ENCODE measurements around the gene SNX22. TPM values are rescaled to one million over a fixed set of nuclear protein-coding genes. Genes with fewer than 3 reads are reported as not detected.

SNX22 gene
- polyA plus RNA-seq, result 0.03 to 0.04 TPM in 2 of 3 replicates, not detected in the other
- not detected for polyA plus RNA-seq (2011; ENCODE audit: low read depth)
- polyA plus RNA-seq (2011; cell fraction: cytosol; rRNA removed), result 0.01 TPM in 1 of 2 replicates, not detected in the other
- 0.09 and 0.24 TPM in 2 replicates for polyA plus RNA-seq (2011; cell fraction: nucleus; rRNA removed)
- 0.74 and 0.86 TPM in 2 replicates for polyA plus RNA-seq (2012; ENCODE audit: low replicate concordance)
- polyA minus RNA-seq, result 0.16 to 0.40 TPM (median 0.16 TPM) in 3 replicates
- polyA minus RNA-seq (2011; cell fraction: cytosol; rRNA and poly(A)+ RNA removed), result not detected
- 0.32 and 0.54 TPM in 2 replicates for polyA minus RNA-seq (2011; cell fraction: nucleus; rRNA and poly(A)+ RNA removed)

- no peak within 1 kb of the TSS for H3K27ac ChIP-seq (ENCODE audit: control insufficient read depth, insufficient read depth, low read length)
- H2AFZ ChIP-seq (ENCODE audit: control insufficient read depth, low read length), result peak within 1 kb of the TSS; percentile 62
- H3K4me2 ChIP-seq (ENCODE audit: control insufficient read depth, extremely low read depth, insufficient read depth, low read depth, low read length), result peak within 1 kb of the TSS; percentile 73
- DNase-seq (ENCODE audit: low read depth, low spot score), result no peak
- peaks cover 2% of the 10 kb centered on the region for H4K20me1 ChIP-seq (ENCODE audit: control insufficient read depth, extremely low read depth, insufficient read depth, low read length)
- peak within 1 kb of the TSS; percentile 29 to 56 (median 53) for H3K4me3 ChIP-seq (ENCODE audit: control insufficient read depth in 2 of 3, extremely low read depth in 1 of 3, insufficient read depth in 2 of 3, low read depth in 1 of 3, low read length in 3 of 3)
- no peaks in the 10 kb centered on the region for H3K9me1 ChIP-seq (ENCODE audit: control insufficient read depth, extremely low read depth, insufficient read depth, low read length)
- peaks cover 15% of the 10 kb centered on the region for H3K27me3 ChIP-seq (ENCODE audit: control insufficient read depth, extremely low read depth, insufficient read depth, low read length)
- FAIRE-seq, result no peak
- no peaks in the 10 kb centered on the region for H3K79me2 ChIP-seq (ENCODE audit: control insufficient read depth, insufficient read depth, low read length)
- TF ChIP-seq CTCF (optimal IDR thresholded peaks at IDR 0.05 in 1 of 3, IDR thresholded peaks at IDR 0.05 in 1 of 3, conservative IDR thresholded peaks at IDR 0.05 in 1 of 3; ENCODE audit: extremely low read depth in 1 of 3, insufficient read depth in 2 of 3, low read length in 3 of 3), result no peak
- peak; percentile 73 for TF ChIP-seq EZH2 (IDR thresholded peaks at IDR 0.05; ENCODE audit: low read length)
- dilution Hi-C loops (cut with MboI; ENCODE audit: extremely low pct_ligation_motif_present, low sequenced_read_pairs), result no loop called here
- H3K9me3 ChIP-seq (ENCODE audit: control insufficient read depth, low read depth, low read length), result no peaks in the 10 kb centered on the region
- peaks cover 15 to 20% of the 10 kb centered on the region in 2 experiments for H3K36me3 ChIP-seq (ENCODE audit: control insufficient read depth in 2 of 2, extremely low read depth in 1 of 2, insufficient read depth in 2 of 2, low read length in 2 of 2)
- H3K4me1 ChIP-seq (ENCODE audit: control insufficient read depth, extremely low read depth, insufficient read depth, low read length), result peaks cover 4% of the 10 kb centered on the region
- H3K9ac ChIP-seq (ENCODE audit: control insufficient read depth, extremely low read depth, insufficient read depth, low read length), result no peak within 1 kb of the TSS
Observed at GRCh38 chr15:64151727-64152506, at the start of gene SNX22. Gene SNX22, plus strand, starts transcription at chr15:64151731. Its CDS starts 45 bp downstream, at chr15:64151776.

GRCh38 chr15:64102497-64102896, 49.0 kb upstream of the SNX22 start:
- H3K9me3 ChIP-seq (ENCODE audit: control insufficient read depth, low read depth, low read length), result no peaks in the 10 kb centered on the region
- no peak overlapping the region for H3K4me3 ChIP-seq (ENCODE audit: control insufficient read depth in 2 of 3, extremely low read depth in 1 of 3, insufficient read depth in 2 of 3, low read depth in 1 of 3, low read length in 3 of 3)
- DNase-seq (ENCODE audit: low read depth, low spot score) (no peak), FAIRE-seq (no peak)
- no peak overlapping the region for H3K4me2 ChIP-seq (ENCODE audit: control insufficient read depth, extremely low read depth, insufficient read depth, low read depth, low read length)
- no peak overlapping the region for H2AFZ ChIP-seq (ENCODE audit: control insufficient read depth, low read length)
- no peaks in the 10 kb centered on the region for H3K27me3 ChIP-seq (ENCODE audit: control insufficient read depth, extremely low read depth, insufficient read depth, low read length)
- H4K20me1 ChIP-seq (ENCODE audit: control insufficient read depth, extremely low read depth, insufficient read depth, low read length), result no peaks in the 10 kb centered on the region
- peaks cover 97% of the 10 kb centered on the region for H3K79me2 ChIP-seq (ENCODE audit: control insufficient read depth, insufficient read depth, low read length)
- H3K9me1 ChIP-seq (ENCODE audit: control insufficient read depth, extremely low read depth, insufficient read depth, low read length), result peaks cover 6% of the 10 kb centered on the region
- dilution Hi-C loops (cut with MboI; ENCODE audit: extremely low pct_ligation_motif_present, low sequenced_read_pairs), result no loop called here
- no peak overlapping the region for H3K27ac ChIP-seq (ENCODE audit: control insufficient read depth, insufficient read depth, low read length)
- peaks cover 26% of the 10 kb centered on the region for H3K4me1 ChIP-seq (ENCODE audit: control insufficient read depth, extremely low read depth, insufficient read depth, low read length)
- TF ChIP-seq CTCF (optimal IDR thresholded peaks at IDR 0.05 in 1 of 3, IDR thresholded peaks at IDR 0.05 in 1 of 3, conservative IDR thresholded peaks at IDR 0.05 in 1 of 3; ENCODE audit: extremely low read depth in 1 of 3, insufficient read depth in 2 of 3, low read length in 3 of 3) (no peak), EZH2 (IDR thresholded peaks at IDR 0.05; ENCODE audit: low read length) (no peak)
- no peak overlapping the region for H3K9ac ChIP-seq (ENCODE audit: control insufficient read depth, extremely low read depth, insufficient read depth, low read length)
- peaks cover 0 to 5% of the 10 kb centered on the region in 2 experiments for H3K36me3 ChIP-seq (ENCODE audit: control insufficient read depth in 2 of 2, extremely low read depth in 1 of 2, insufficient read depth in 2 of 2, low read length in 2 of 2)
